BLaER1 (cell line): ENCODE data around the gene SEC16A.

Experiments used
- H3K27ac ChIP-seq: shearing (Covaris generic); formaldehyde crosslinking; 2 replicates; pipeline ENCODE4 v1.8.1; 2022
- H3K27me3 ChIP-seq: shearing (Covaris generic); formaldehyde crosslinking; 2 replicates; pipeline ENCODE4 v1.8.1; 2022
- H3K36me3 ChIP-seq: shearing (Covaris generic); formaldehyde crosslinking; 2 replicates; pipeline ENCODE4 v1.8.1; 2022
- H3K4me1 ChIP-seq: shearing (Covaris generic); formaldehyde crosslinking; 2 replicates; pipeline ENCODE4 v1.8.1; 2022
- H3K4me2 ChIP-seq: shearing (Covaris generic); formaldehyde crosslinking; 2 replicates; pipeline ENCODE4 v1.8.1; 2022
- H3K4me3 ChIP-seq: shearing (Covaris generic); formaldehyde crosslinking; 2 replicates; pipeline ENCODE4 v1.8.1; 2022
- H3K9ac ChIP-seq: shearing (Covaris generic); formaldehyde crosslinking; 2 replicates; pipeline ENCODE4 v1.8.1; 2022
- H3K9me3 ChIP-seq: shearing (Covaris generic); formaldehyde crosslinking; 2 replicates; pipeline ENCODE4 v1.8.1; 2022
- H4K20me1 ChIP-seq: shearing (Covaris generic); formaldehyde crosslinking; 2 replicates; pipeline ENCODE4 v1.8.1; 2022
- Cebpa-rat ChIP-seq: shearing (Covaris generic); IDR thresholded peaks from 2 replicates; pipeline ENCODE4 v1.8.1; 2022

SEC16A gene

GRCh38 chr9:136487672-136488071 is 4.8 kb upstream of the SEC16A start:
- H3K9ac ChIP-seq = no peak overlapping the region
- no peak overlapping the region for H3K27ac ChIP-seq
- no peaks in the 10 kb centered on the region for H3K9me3 ChIP-seq
- H4K20me1 ChIP-seq = peaks cover 28% of the 10 kb centered on the region
- TF ChIP-seq Cebpa-rat = no peak
- H3K4me2 ChIP-seq = no peak overlapping the region
- H3K27me3 ChIP-seq = no peaks in the 10 kb centered on the region
- H3K36me3 ChIP-seq = 0 out of 2 replicates have a peak, but pooled peaks cover 2% of the 10 kb centered on the region
- peaks cover 24% of the 10 kb centered on the region for H3K4me1 ChIP-seq
- no peak overlapping the region for H3K4me3 ChIP-seq

DNA sequence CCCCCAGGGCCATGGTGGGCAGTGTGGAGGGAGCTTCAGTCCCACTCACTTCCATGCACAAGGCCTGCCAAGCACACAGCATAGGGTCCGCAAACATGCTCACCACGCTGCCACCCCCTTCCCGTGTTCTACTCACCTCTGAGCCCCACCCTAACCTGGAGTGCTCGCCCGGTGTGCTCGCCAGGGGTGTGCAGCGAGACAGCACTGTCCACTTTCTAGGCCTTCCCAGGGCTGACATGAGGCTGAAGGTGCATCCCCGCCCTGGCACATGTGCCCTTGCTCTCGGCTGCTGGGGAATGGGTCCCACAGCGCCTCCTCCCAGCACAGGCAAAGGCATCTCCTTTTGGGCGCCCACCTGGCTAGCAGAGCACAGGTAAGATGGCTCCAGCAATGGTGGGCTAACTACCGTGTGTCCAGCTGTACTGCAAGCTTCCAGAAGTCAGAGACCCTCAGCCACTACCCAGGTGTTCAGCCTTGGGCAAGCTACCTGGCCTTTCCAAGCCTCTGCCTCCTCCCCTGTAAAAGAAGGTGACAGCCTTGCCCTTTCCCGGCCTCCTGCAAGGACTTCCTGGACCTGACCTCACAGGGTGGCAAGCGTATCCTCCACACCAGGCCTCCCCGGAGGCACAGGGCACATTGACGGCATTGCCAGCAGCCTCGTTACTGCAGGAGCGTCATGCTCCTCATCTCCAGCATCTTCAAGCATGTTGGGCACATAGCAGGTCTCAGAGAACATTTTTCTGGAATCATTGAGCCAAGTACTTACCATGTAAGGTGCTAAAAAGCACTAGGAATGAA is 4.2 kb upstream of the SEC16A start:
- H3K4me1 ChIP-seq = peaks cover 24% of the 10 kb centered on the region
- H3K9ac ChIP-seq = no peak overlapping the region
- peaks cover 33% of the 10 kb centered on the region for H4K20me1 ChIP-seq
- H3K9me3 ChIP-seq = no peaks in the 10 kb centered on the region
- no peak overlapping the region for H3K4me3 ChIP-seq
- TF ChIP-seq Cebpa-rat = no peak
- no peaks in the 10 kb centered on the region for H3K36me3 ChIP-seq
- H3K4me2 ChIP-seq = no peak overlapping the region
- no peak overlapping the region for H3K27ac ChIP-seq
- no peaks in the 10 kb centered on the region for H3K27me3 ChIP-seq

DNA sequence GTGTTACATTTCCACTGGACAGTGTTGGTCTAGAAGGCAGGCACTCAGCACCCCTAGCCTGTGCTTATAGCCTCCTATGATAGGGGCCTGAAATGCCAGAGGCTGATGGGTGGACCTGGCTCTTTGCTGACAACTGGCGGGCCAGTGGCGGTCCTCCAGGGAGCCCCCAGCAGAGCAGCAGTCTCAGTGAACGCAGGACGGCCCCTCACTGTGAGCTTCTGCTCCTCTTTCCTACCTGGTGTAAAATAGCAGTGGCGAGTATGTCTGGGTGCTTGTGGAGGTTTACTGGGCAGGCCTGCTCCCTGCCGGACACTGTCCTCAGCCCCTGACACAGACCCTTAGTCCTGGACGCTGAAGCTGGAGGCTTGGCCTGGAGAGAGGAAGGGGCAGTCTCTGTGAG is 3.3 kb upstream of the SEC16A start:
- H3K9me3 ChIP-seq = no peaks in the 10 kb centered on the region
- H3K36me3 ChIP-seq = no peaks in the 10 kb centered on the region
- no peak overlapping the region for H3K9ac ChIP-seq
- TF ChIP-seq Cebpa-rat = no peak
- H4K20me1 ChIP-seq = peaks cover 42% of the 10 kb centered on the region
- H3K27ac ChIP-seq = no peak overlapping the region
- peaks cover 33% of the 10 kb centered on the region for H3K4me1 ChIP-seq
- no peaks in the 10 kb centered on the region for H3K27me3 ChIP-seq
- H3K4me3 ChIP-seq = no peak overlapping the region
- H3K4me2 ChIP-seq = no peak overlapping the region

- Histone ChIP-seq H4K20me1 (peaks cover 50% of the 10 kb centered on the region), H3K27ac (no peak overlapping the region), H3K9me3 (no peaks in the 10 kb centered on the region), H3K9ac (no peak overlapping the region), H3K4me2 (peak overlapping the region; percentile 99), H3K4me3 (no peak overlapping the region), H3K36me3 (peaks cover 3% of the 10 kb centered on the region), H3K4me1 (peaks cover 37% of the 10 kb centered on the region), H3K27me3 (no peaks in the 10 kb centered on the region)
- TF ChIP-seq Cebpa-rat = no peak
Observed at GRCh38 chr9:136485049-136486045, 2.5 kb upstream of the SEC16A start.

DNA sequence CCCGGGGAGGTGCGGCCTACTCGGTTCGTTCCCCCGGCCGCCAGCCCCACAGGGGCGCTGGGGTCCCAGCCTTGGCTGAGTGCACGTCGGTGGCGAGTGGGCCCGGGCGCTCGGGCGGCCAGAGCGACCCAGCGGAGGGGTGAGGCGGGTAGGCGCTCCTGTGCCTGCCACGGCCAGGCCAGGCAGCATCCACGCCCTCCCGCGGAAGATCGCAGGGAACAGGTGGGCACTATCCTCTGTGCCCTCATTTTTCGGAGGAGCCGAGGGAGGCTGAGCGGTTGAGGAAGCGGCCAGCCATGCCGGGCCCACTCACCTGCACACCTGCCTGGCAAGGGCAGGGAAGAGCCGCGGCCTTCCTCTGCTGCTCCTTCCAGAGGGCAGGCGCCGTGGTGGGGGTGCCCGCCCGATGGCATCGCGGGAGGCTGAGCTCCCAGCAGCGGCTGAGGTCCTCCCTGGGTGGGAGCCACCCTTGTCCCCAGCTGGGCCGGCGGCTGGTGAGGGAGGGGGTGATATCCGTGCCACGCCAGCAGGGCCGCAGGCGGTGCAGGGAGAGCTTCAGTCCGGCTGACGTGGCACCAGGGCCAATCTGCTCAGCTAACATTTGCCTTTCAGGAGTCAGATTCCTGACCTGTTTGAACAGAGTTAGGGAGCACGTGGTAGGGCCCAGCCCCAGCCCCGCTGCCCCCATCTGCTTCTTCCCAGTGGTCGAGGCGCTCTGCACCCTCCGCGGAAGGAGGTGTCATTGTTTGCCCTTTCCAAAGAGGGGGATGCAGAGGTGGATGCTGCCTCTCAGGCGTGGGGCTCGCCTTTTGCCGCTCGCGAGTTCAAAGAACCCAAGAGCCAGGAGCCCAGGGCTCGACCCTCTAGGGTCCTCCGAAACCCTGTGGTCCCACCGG is 1.6 kb upstream of the SEC16A start:
- Histone ChIP-seq H3K9me3 (no peaks in the 10 kb centered on the region), H3K4me3 (peak overlapping the region; percentile 75), H4K20me1 (peaks cover 60% of the 10 kb centered on the region), H3K36me3 (peaks cover 13% of the 10 kb centered on the region), H3K4me2 (peak overlapping the region; percentile 99), H3K27ac (peak overlapping the region; percentile 98), H3K4me1 (peaks cover 42% of the 10 kb centered on the region), H3K9ac (peak overlapping the region; percentile 94), H3K27me3 (no peaks in the 10 kb centered on the region)
- no peak for TF ChIP-seq Cebpa-rat

DNA sequence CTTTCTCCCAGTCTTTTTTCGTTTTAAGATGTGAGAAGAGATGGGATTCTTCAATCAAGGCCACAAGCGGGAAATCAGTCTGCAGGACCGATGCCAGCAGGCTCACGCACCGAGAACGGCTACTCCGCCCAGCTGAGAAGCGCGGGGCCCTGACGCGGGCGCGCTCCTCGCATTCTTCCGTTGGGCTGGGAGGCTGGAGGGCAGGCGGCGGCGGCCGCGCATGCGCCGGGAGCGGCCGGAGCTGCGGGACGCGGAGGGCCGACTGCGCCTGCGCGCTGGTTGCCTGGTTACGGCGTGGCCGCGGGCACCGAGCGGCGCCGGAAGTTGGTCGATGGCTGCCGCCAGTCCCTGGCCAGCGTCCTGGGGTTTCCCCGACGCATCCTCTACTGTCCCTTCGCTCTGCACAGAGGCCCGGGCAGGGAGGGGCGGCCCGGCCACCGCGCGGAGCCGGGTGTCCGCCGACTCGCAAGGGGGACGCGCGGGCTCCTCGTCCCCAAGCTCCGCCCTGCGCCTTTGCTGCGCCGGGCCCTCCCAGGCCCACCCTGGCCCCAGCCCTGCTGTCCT is 831 bp upstream of the SEC16A start:
- Histone ChIP-seq H3K4me1 (peaks cover 42% of the 10 kb centered on the region), H3K27ac (peak overlapping the region; percentile 98), H3K4me3 (peak overlapping the region; percentile 75), H3K27me3 (no peaks in the 10 kb centered on the region), H3K4me2 (peak overlapping the region; percentile 99), H3K36me3 (peaks cover 20% of the 10 kb centered on the region), H4K20me1 (peaks cover 67% of the 10 kb centered on the region), H3K9me3 (no peaks in the 10 kb centered on the region), H3K9ac (peak overlapping the region; percentile 94)
- no peak for TF ChIP-seq Cebpa-rat

DNA sequence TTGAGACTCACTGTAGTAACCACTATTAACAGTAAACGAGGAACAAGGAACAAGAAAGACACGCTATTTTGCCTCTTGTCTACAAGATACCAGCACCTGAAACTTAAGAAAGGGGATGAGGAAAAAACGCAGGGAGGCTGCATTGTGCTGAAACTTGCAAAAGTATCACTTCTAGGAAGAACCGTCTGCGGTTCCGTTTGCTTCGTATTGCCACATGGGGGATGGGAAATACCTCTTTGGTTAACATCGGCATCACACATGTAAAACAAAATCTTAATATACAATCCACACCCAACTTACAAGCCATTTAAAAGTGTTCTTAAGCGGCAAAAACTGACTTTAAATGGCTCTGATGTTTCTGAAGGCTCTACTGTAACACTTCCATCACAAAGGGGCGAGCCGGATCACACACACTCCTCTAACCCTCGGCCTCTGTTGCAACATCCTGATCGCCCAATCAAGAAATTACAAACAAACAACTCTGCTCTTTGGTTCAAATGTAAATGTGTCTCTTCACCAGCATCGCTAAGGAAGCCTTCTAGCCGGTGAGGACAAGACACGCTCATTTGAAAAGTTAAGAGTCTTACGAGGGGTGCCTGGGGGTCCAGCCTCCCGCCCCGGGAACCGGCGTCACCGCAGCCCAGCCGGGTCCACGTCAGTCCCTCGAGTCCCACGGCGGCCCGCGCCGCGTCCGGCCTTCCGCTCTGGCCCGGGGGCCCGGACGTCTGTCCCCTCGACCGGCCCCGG is 621 bp downstream of the SEC16A start:
- H4K20me1 ChIP-seq = peaks cover 82% of the 10 kb centered on the region
- no peaks in the 10 kb centered on the region for H3K27me3 ChIP-seq
- peak overlapping the region; percentile 100 for H3K4me3 ChIP-seq
- peak overlapping the region; percentile 100 for H3K9ac ChIP-seq
- peaks cover 35% of the 10 kb centered on the region for H3K36me3 ChIP-seq
- TF ChIP-seq Cebpa-rat = peak; percentile 82
- H3K4me2 ChIP-seq = peak overlapping the region; percentile 96
- peaks cover 42% of the 10 kb centered on the region for H3K4me1 ChIP-seq
- peak overlapping the region; percentile 99 for H3K27ac ChIP-seq
- no peaks in the 10 kb centered on the region for H3K9me3 ChIP-seq

DNA sequence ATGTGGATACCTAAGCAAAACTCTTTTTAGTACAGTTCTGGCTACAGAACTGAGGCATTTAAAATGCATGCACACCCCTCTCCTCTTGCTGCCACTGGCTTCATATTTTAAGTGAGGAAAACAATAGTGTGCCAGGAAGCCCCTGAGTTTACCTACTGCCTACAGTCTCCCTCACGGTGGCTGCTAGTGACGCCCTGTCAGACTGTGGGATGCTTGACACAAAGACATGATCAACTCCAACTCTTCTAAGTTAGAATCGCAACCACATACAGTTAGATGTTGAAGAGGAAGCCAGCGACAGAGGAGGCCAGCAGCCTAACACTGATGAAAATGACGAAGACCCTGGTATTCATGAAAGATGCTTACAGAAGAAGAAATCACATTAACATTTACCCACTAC is 1.3 kb downstream of the SEC16A start:
- H3K27me3 ChIP-seq = no peaks in the 10 kb centered on the region
- no peak for TF ChIP-seq Cebpa-rat
- H3K4me3 ChIP-seq = peak overlapping the region; percentile 100
- H3K27ac ChIP-seq = no peak overlapping the region; the same call in 1 of the 2 replicates
- H4K20me1 ChIP-seq = peaks cover 88% of the 10 kb centered on the region
- peak overlapping the region; percentile 100 for H3K9ac ChIP-seq
- H3K36me3 ChIP-seq = peaks cover 41% of the 10 kb centered on the region
- H3K4me1 ChIP-seq = peaks cover 42% of the 10 kb centered on the region
- H3K4me2 ChIP-seq = peak overlapping the region; percentile 96
- H3K9me3 ChIP-seq = no peaks in the 10 kb centered on the region
